Heart left ventricle (tissue), 16 donors: ENCODE results near the gene LRRC51. TPM values are rescaled to one million over a fixed set of nuclear protein-coding genes. Genes with fewer than 3 reads are reported as not detected.
A peak's percentile ranks its signal among the peaks of the same experiment; 100 is the strongest.

ENCODE experiments used
- ATAC-seq, 4 donors: fragments of 200-7000 bp; cut with Tn5 transposase; one replicate each; pipeline ENCODE4 v1.9.1; 2020 to 2022; ENCODE audit warnings: moderate library complexity in 4 of 4, mild to moderate bottlenecking in 3 of 4, moderate number of reproducible peaks in 1 of 4
- DNase-seq, 5 donors: peaks; one replicate each; pipeline ENCODE4 v3.0.0-alpha.2; 2020
- H3K27ac ChIP-seq, 12 donors: fragments of 200-600 bp; sonication (generic) in 4 of 12; one replicate each; pipeline versions ENCODE4 v1.5.0 to v1.8.0; 2016 to 2022; ENCODE audit warnings: mild to moderate bottlenecking in 2 of 12
- H3K27me3 ChIP-seq, 9 donors: fragments of 200-600 bp; sonication (generic) in 2 of 9; one replicate each; pipeline versions ENCODE4 v1.5.1 to v1.8.0; 2016 to 2022; ENCODE audit warnings: mild to moderate bottlenecking in 3 of 9
- H3K36me3 ChIP-seq, 9 donors: fragments of 200-600 bp; sonication (generic) in 2 of 9; one replicate each; pipeline versions ENCODE4 v1.5.0 to v1.8.0; 2018 to 2022; ENCODE audit warnings: mild to moderate bottlenecking in 2 of 9
- H3K4me1 ChIP-seq, 12 donors: fragments of 200-600 bp; sonication (generic) in 4 of 12; one replicate each; pipeline versions ENCODE4 v1.5.0 to v1.8.0; 2016 to 2022; ENCODE audit warnings: mild to moderate bottlenecking in 3 of 12
- H3K4me3 ChIP-seq, 12 donors: fragments of 200-600 bp; sonication (generic) in 4 of 12; one replicate each; pipeline versions ENCODE4 v1.5.0 to v1.8.0; 2017 to 2022; ENCODE audit warnings: mild to moderate bottlenecking in 9 of 12, moderate library complexity in 4 of 12
- H3K9me3 ChIP-seq, 12 donors: fragments of 200-600 bp; sonication (generic) in 4 of 12; one replicate each; pipeline versions ENCODE4 v1.5.0 to v1.8.0; 2016 to 2022; ENCODE audit warnings: mild to moderate bottlenecking in 1 of 12
- CTCF ChIP-seq, 12 donors: fragments of 200-600 bp; sonication (generic) in 4 of 12; IDR thresholded peaks; one replicate each; pipeline versions ENCODE4 v1.5.0 to v1.8.0; 2018 to 2022; ENCODE audit warnings: antibody characterized with exemption in 12 of 12, mild to moderate bottlenecking in 5 of 12
- POLR2A ChIP-seq, 2 donors: fragments of 450-650 bp; IDR thresholded peaks; one replicate each; pipeline ENCODE4 v1.6.1; 2017; ENCODE audit warnings: antibody characterized with exemption in 2 of 2, mild to moderate bottlenecking in 2 of 2, moderate library complexity in 2 of 2
- WGBS, 4 donors: extraction: QIAGEN DNeasy Blood & Tissue Kit in 2 of 4; methylation state at CpG; one replicate each; pipeline versions ENCODE4 v1.1.5 to v1.1.7; 2013 to 2018; 5-methylcytosine and 5-hydroxymethylcytosine counted together
- intact Hi-C, 10 donors: fragments of 100-400 bp; cut with DNase I; formaldehyde crosslinking; loops; one replicate each; pipeline versions ENCODE4 v1.11.1 to v1.14.2; 2022
- polyA plus RNA-seq, 2 donors: library from polyadenylated mRNA; stranded (reverse); fragments of 200-250 nt; gene quantifications; one replicate each; pipeline ENCODE4 v1.2.3, GENCODE V29; 2013
- total RNA-seq, 9 donors: library from RNA; depleted of rRNA in 2 of 9; stranded (reverse); fragments of >200 nt in 2 of 9; fragmentation: NEBNext Ultra II Directional in 3 of 9; extraction: Animal tissue kit (Norgen Biotek cat#: 25700) in 3 of 9; gene quantifications; one replicate each; pipeline versions ENCODE4 v1.1.0 to v1.2.4, GENCODE V29; 2016 to 2023
- donor health status: ischemic (EF 13 %, LVEDD 7.1; RV severe dilation, severe dysfunction).
- donor health status: healthy with polysubstance abuse.
- donor health status: DM: no; HTN: yes; CAD: no.
- donor health status: DM: no; HTN: no; CAD: no.
- donor health status: ischemic (EF 25% LVEDD 6.9; RV normal size, moderate dysfunction).
- donor health status: ischemic (EF 25% LVEDD 5.7; RV mildly dilated, moderate dysfunction).
- donor health status: healthy.
- donor health status: DM: yes; HTN: yes; CAD: no.
- donor health status: ischemic (EF 35%, LVEDD 5.7; RV mildly dilated, moderate dysfunction).
- donor health status: nonischemic (EF 11% LVEDD 7.7; RV severe dilation, severe dysfunction).
- donor health status: DM: yes; HTN: yes; CAD: no.
- donor health status: PGD.
- donor health status: ischemic (EF 29% LVEDD 5.4; RV normal size, mild dysfunction).
- donor health status: nonischemic (EF 23%, LVEDD 6.1; RV moderate dilation, normal function).

LRRC51 gene
- total and polyA plus RNA-seq, 11 donors = 2.0 to 9.3 (median 4.5) TPM

DNA sequence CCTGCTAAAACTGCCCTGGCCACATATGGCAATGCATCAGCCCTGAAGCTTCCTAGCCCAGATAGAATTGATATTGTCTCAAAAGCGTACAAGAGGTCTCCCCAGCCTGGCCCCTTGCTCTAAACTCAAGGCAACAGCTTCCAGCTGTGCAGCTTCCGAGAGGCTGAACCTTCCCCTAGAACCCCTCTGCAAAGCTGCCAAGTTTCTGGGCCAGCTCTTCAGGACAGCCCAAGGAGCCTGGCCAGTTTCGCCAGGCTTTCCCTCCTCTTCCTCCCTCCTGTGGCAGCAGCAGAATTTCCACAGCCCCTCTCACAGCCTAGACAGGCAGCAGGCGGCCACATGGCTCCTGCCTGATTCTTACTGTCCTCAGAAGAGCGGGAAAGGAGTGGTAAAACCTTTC is 34.8 kb upstream of the LRRC51 start:
- ATAC-seq = no peak
- H3K27ac ChIP-seq = peak overlapping the region in 1 of 12 donors; percentile 15
- intact Hi-C loops = no loop called here
- H3K9me3 ChIP-seq = no peaks in the 10 kb centered on the region
- no peaks in the 10 kb centered on the region for H3K27me3 ChIP-seq
- H3K36me3 ChIP-seq = peaks cover 0 to 32% (median 0%) of the 10 kb centered on the region in 9 donors
- no peak for DNase-seq
- no peak overlapping the region for H3K4me3 ChIP-seq
- TF ChIP-seq CTCF (IDR thresholded peaks at IDR 0.05) = no peak
- TF ChIP-seq POLR2A (IDR thresholded peaks at IDR 0.05) = no peak
- WGBS, 4 donors = 86 to 93% (median 89%) methylated on average over 5 of the region's 5 CpGs
- H3K4me1 ChIP-seq = peaks cover 0 to 30% (median 20%) of the 10 kb centered on the region in 12 donors

- DNase-seq (peak in 1 of 5 donors; percentile 19), ATAC-seq (peak in 1 of 4 donors; percentile 73)
- no peak for TF ChIP-seq CTCF (IDR thresholded peaks at IDR 0.05)
- TF ChIP-seq POLR2A (IDR thresholded peaks at IDR 0.05) = no peak
- no peak overlapping the region for H3K4me3 ChIP-seq
- H3K9me3 ChIP-seq = no peaks in the 10 kb centered on the region
- no peaks in the 10 kb centered on the region for H3K27me3 ChIP-seq
- peak overlapping the region in 9 of 12 donors; percentile 2 to 58 (median 33) for H3K27ac ChIP-seq
- 81 to 92% (median 84%) methylated on average over 3 of the region's 3 CpGs for WGBS, 4 donors
- intact Hi-C loops = no loop called here
- H3K36me3 ChIP-seq = peaks cover 0 to 32% (median 0%) of the 10 kb centered on the region in 9 donors
- H3K4me1 ChIP-seq = peaks cover 0 to 12% (median 6%) of the 10 kb centered on the region in 12 donors
These were observed 31.7 kb upstream of the LRRC51 start for GRCh38 chr11:72048766-72049460.

DNA sequence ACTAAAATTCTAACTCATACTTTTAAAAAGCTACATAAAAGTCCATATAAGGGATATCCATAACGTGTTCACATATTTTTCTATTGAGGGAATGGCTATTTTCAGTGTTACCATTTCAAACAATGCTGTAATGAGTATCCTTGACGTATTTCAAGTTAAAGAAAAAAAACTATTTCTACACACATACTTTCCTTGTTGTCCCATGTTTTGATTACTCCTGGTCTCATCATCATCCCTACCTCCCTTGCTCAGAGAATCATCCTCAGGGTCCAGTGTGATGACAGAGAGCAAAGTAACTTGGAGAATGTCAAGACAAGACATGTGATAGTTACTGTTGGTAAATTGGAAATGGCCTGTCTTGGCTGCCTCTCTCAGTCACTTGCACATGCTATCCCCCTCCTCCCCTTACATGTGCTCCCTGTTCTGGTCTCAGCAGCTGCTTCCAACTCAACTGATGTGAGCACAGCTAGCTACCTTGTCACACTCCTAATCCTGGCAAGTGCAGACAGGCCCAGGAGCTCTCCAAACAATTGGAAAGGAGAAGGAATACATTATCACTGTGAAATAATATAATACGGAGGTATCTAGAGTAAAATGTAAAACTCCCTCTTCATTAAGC is 22.1 kb upstream of the LRRC51 start:
- Histone ChIP-seq H3K27me3 (no peaks in the 10 kb centered on the region), H3K4me1 (peaks cover 0 to 5% (median 0%) of the 10 kb centered on the region in 12 donors), H3K4me3 (no peak overlapping the region), H3K27ac (no peak overlapping the region), H3K36me3 (peaks cover 0 to 23% (median 2%) of the 10 kb centered on the region in 9 donors), H3K9me3 (no peaks in the 10 kb centered on the region)
- TF ChIP-seq POLR2A (IDR thresholded peaks at IDR 0.05) (no peak), CTCF (IDR thresholded peaks at IDR 0.05) (no peak)
- intact Hi-C loops = no loop called here
- peak in 2 of 4 donors; percentile 20 to 41 for ATAC-seq
- WGBS, 4 donors = 59 to 66% (median 62%) methylated on average over 3 of the region's 3 CpGs
- no peak for DNase-seq

GRCh38 chr11:72061739-72062396 is 18.8 kb upstream of the LRRC51 start:
- peaks cover 0 to 29% (median 2%) of the 10 kb centered on the region in 9 donors for H3K36me3 ChIP-seq
- H3K27me3 ChIP-seq = no peaks in the 10 kb centered on the region
- ATAC-seq (no peak), DNase-seq (no peak)
- no peak overlapping the region for H3K4me3 ChIP-seq
- no peaks in the 10 kb centered on the region for H3K9me3 ChIP-seq
- H3K27ac ChIP-seq = no peak overlapping the region
- intact Hi-C loops = no loop called here
- H3K4me1 ChIP-seq = peaks cover 0 to 12% (median 5%) of the 10 kb centered on the region in 12 donors
- no peak for TF ChIP-seq POLR2A (IDR thresholded peaks at IDR 0.05)
- TF ChIP-seq CTCF (IDR thresholded peaks at IDR 0.05) = no peak
- 86 to 91% (median 87%) methylated on average over 5 of the region's 5 CpGs for WGBS, 4 donors
